HG03280 (cell line): ENCODE results near the gene PCDHB10.
"Not testable (repeated sequence)": the region's sequence is repeated elsewhere in the genome, so short reads cannot be mapped to it uniquely, and the experiment has no call there.

Experiments
- ATAC-seq: cut with Tn5 transposase; IDR thresholded peaks from one replicate; pipeline ENCODE4 v1.9.1; 2021; ENCODE audit warnings: mild to moderate bottlenecking, moderate library complexity; ENCODE audit not compliant: unreplicated experiment

The PCDHB10 gene

DNA sequence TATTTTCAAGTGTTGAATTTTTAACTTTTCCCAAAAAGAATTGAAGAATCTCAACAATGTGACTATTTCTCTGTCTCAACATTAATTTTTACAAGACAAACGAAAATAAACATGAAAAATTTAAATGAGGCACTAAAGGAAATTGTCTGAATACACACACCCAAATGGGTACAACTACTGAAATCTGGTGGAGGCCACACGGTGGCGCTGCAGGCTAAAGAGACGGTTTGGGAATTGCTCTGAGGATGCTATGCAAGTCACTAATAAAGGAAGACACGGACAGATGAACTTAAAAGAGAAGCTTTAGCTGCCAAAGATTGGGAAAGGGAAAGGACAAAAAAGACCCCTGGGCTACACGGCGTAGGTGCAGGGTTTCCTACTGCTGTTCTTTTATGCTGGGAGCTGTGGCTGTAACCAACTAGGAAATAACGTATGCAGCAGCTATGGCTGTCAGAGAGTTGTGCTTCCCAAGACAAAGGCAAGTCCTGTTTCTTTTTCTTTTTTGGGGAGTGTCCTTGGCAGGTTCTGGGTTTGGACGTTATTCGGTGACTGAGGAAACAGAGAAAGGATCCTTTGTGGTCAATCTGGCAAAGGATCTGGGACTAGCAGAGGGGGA is at the start of gene PCDHB10:
Gene PCDHB10, plus strand, starts transcription at position 244 of the 616 bp plus-strand sequence. Its CDS starts 200 bp downstream, at position 444.
- no peak for ATAC-seq

DNA sequence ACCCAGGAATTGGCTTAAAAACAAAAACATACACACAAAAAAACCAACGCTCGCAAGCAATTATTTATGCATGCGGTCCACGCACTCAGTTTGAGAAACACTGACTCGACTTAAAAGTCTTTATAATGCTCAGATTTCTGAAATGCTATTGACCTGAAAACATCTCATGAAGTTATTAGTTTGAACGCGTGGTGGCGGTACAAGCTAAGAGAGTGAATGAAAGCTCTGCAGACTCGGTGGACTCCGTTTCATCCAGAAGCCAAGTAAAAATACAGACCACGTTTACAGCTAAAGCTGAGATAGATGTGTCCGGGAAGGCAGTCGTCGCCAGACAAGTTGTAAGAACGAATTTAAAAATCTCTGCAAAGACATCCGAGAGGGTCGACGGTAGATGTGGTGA is 42.3 kb upstream of the PCDHB10 start, which contains the start of gene PCDHB6:
Gene PCDHB6, plus strand, starts transcription at position 246 of the 400 bp plus-strand sequence. CDS start 201 bp downstream, outside the sequence.
- no peak for ATAC-seq

DNA sequence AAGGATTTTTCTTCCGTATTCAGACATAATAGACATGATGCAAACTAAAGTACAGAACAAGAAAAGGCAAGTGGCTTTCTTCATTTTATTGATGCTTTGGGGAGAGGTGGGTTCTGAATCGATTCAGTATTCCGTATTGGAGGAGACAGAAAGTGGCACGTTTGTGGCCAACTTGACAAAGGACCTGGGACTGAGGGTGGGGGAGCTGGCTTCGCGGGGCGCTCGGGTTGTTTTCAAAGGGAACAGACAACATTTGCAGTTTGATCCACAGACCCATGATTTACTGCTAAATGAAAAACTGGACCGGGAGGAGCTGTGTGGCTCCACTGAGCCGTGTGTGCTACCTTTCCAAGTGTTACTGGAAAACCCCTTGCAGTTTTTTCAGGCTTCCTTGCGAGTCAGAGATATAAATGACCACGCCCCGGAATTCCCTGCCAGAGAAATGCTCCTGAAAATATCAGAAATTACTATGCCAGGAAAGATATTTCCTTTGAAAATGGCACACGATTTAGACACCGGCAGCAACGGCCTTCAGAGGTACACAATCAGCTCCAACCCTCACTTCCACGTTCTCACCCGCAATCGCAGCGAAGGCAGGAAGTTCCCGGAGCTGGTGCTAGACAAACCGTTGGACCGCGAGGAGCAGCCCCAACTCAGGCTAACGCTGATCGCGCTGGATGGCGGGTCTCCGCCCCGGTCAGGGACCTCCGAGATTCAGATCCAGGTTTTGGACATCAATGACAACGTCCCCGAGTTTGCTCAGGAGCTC is 41.7 kb upstream of the PCDHB10 start:
- ATAC-seq, result no peak

DNA sequence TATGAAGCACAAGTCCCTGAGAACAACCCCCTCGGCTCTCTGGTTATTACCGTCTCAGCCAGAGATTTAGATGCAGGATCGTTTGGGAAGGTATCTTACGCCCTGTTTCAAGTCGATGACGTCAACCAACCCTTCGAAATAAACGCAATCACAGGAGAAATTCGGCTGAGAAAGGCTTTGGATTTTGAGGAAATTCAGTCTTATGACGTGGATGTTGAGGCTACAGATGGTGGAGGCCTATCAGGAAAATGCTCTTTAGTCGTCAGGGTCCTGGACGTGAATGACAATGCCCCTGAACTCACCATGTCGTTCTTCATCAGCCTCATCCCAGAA is 41.2 kb upstream of the PCDHB10 start:
- no peak for ATAC-seq

DNA sequence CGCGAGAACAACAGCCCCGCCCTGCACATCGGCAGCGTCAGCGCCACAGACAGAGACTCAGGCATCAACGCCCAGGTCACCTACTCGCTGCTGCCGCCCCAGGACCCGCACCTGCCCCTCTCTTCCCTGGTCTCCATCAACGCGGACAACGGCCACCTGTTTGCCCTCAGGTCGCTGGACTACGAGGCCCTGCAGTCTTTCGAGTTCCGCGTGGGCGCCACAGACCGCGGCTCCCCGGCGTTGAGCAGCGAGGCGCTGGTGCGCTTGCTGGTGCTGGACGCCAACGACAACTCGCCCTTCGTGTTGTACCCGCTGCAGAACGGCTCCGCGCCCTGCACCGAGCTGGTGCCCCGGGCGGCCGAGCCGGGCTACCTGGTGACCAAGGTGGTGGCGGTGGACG is 40.5 kb upstream of the PCDHB10 start:
- ATAC-seq, result not testable (repeated sequence)

DNA sequence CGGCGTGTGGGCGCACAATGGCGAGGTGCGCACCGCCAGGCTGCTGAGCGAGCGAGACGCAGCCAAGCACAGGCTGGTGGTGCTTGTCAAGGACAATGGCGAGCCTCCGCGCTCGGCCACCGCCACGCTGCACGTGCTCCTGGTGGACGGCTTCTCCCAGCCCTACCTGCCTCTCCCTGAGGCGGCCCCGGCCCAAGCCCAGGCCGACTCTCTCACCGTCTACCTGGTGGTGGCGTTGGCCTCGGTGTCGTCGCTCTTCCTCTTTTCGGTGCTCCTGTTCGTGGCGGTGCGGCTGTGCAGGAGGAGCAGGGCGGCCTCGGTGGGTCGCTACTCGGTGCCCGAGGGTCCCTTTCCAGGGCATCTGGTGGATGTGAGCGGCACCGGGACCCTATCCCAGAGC is 40.1 kb upstream of the PCDHB10 start:
- ATAC-seq, result not testable (repeated sequence)

DNA sequence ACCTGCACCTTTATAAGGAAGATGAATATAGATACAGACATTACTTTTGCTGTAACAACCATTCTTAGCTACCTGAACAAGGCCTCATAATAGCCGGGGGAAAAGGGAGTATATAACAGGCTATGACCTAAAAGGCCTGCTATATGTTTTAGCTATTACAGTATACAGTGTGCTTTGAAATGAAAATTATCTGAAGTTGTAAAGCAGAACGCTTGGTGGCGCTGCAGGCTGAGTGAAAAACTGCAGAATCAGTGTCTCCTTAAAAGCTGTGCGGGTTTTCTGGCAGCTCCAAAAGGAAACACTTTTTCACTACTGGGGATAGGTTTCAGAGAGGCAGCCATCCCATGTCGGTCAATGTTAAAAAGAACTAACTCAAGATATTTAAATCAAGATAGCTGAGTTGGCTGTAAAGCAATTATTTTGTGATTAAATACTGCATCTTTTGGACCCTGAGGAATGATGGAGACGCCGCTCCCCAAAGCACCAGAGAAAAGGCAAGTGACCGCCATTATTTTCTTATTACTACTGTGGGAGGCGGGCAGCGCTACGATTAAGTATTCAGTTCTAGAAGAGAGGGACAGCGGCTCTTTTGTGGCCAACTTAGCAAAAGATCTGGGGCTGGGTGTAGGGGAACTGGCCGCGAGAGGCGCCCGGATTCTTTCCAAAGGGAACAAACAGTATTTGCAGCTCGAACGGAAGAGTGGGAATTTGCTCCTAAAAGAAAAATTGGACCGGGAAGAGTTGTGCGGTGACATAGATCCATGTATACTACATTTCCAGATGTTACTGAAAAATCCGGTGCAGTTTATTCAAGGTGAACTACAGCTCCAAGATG is 36.4 kb upstream of the PCDHB10 start:
- no peak for ATAC-seq

DNA sequence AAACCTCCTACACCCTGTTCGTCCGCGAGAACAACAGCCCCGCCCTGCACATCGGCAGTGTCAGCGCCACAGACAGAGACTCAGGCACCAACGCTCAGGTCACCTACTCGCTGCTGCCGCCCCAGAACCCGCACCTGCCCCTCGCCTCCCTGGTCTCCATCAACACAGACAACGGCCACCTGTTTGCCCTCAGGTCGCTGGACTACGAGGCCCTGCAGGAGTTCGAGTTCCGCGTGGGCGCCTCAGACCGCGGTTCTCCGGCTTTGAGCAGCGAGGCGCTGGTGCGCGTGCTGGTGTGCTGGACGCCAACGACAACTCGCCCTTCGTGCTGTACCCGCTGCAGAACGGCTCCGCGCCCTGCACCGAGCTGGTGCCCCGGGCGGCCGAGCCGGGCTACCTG is 34.8 kb upstream of the PCDHB10 start:
- not testable (repeated sequence) for ATAC-seq

DNA sequence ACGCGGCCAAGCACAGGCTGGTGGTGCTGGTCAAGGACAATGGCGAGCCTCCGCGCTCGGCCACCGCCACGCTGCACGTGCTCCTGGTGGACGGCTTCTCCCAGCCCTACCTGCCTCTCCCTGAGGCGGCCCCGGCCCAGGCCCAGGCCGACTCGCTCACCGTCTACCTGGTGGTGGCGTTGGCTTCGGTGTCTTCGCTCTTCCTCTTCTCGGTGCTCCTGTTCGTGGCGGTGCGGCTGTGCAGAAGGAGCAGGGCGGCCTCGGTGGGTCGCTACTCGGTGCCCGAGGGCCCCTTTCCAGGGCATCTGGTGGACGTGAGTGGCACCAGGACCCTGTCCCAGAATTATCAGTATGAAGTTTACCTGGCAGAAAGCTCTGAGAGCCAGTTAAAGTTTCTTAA is 34.3 kb upstream of the PCDHB10 start:
- not testable (repeated sequence) for ATAC-seq

DNA sequence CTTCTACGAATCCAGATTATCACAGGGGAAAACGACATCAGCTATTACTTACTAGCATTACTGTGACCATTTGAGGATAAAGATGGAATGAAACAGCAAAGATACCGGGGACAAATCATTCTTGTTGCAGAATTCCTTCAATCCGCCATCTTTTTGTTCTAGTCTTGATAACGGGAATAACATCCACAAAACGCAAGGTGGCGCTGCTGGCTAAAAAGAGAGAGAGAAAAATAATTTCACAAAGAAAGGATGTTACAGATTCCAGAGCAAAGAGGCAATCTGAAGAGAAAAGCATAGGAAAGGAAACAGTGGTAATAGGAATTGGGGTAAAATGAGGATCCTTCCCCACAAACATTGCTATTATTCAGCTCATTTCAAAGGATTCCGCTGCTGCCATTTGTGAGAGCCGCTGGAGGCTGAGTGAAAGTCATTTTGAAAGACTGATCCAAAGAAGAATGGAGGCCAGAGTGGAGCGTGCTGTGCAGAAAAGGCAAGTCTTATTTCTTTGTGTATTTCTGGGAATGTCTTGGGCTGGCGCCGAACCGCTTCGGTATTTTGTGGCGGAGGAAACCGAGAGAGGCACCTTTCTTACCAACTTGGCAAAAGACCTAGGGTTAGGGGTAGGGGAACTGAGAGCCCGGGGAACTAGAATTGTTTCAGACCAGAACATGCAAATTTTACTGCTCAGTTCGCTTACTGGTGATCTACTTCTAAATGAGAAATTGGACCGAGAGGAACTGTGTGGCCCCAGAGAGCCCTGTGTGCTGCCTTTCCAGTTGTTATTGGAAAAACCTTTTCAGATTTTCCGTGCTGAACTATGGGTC is 19.6 kb upstream of the PCDHB10 start, which contains the start of gene PCDHB7:
Gene PCDHB7, plus strand, starts transcription at position 264 of the 824 bp plus-strand sequence. Its CDS starts 192 bp downstream, at position 456.
- no peak for ATAC-seq

DNA sequence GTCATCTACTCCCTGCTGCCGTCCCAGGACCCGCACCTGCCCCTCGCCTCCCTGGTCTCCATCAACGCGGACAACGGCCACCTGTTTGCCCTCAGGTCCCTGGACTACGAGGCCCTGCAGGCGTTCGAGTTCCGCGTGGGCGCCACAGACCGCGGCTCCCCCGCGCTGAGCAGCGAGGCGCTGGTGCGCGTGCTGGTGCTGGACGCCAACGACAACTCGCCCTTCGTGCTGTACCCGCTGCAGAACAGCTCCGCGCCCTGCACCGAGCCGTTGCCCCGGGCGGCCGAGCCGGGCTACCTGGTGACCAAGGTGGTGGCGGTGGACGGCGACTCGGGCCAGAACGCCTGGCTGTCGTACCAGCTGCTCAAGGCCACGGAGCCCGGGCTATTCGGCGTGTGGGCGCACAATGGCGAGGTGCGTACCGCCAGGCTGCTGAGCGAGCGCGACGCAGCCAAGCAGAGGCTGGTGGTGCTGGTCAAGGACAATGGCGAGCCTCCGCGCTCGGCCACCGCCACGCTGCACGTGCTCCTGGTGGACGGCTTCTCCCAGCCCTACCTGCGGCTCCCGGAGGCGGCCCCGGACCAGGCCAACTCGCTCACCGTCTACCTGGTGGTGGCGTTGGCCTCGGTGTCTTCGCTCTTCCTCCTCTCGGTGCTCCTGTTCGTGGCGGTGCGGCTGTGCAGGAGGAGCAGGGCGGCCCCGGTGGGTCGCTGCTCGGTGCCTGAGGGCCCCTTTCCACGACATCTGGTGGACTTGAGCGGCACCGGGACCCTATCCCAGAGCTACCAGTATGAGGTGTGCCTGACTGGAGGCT is 17.7 kb upstream of the PCDHB10 start:
- not testable (repeated sequence) for ATAC-seq

DNA sequence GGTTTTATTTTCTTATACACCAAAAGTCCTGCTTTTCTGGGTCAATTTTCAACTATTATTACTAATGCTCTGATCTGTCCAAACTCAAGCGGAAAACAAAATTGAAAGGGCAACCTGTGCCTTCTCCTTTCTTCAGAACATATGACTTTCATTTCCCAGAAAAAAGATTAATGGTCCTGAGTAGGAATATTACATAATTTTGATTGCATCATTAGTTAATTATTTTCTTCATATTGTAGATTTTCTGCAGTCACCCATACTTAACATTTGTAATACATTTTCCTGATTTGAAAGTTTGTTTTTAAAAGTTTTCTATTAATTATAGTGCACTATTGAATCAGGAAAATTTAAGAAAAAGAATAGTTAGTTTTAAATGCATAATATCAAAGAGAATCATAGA is 16.2 kb upstream of the PCDHB10 start:
- ATAC-seq, result no peak

DNA sequence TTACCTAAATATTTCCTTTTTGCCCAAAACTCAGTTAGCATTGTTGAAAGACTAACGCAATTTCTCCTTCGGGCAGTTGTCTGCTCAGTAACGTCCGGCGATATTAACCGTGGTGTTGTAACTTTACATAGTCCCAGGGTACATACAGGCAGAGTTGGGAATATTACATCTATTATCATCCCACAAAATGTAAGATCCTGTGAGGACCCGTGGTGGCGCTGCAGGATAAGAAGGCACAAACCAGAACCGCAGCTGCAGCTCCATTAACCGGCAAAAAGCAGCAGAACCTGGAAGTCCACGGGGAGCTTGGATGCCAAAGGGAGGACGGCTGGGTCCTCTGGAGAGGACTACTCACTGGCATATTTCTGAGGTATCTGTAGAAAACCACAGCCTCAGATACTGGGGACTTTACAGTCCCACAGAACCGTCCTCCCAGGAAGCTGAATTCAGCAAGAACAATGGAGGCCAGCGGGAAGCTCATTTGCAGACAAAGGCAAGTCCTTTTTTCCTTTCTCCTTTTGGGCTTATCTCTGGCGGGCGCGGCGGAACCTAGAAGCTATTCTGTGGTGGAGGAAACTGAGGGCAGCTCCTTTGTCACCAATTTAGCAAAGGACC is 14.5 kb upstream of the PCDHB10 start, which contains the start of gene PCDHB8:
Gene PCDHB8, plus strand, starts transcription at position 214 of the 615 bp plus-strand sequence. Its CDS starts 245 bp downstream, at position 459.
- ATAC-seq, result not testable (repeated sequence)

DNA sequence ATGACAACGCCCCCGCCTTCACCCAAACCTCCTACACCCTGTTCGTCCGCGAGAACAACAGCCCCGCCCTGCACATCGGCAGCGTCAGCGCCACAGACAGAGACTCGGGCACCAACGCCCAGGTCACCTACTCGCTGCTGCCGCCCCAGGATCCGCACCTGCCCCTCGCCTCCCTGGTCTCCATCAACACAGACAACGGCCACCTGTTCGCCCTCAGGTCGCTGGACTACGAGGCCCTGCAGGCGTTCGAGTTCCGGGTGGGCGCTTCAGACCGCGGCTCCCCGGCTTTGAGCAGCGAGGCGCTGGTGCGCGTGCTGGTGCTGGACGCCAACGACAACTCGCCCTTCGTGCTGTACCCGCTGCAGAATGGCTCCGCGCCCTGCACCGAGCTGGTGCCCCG is 12.8 kb upstream of the PCDHB10 start:
- ATAC-seq, result not testable (repeated sequence)

DNA sequence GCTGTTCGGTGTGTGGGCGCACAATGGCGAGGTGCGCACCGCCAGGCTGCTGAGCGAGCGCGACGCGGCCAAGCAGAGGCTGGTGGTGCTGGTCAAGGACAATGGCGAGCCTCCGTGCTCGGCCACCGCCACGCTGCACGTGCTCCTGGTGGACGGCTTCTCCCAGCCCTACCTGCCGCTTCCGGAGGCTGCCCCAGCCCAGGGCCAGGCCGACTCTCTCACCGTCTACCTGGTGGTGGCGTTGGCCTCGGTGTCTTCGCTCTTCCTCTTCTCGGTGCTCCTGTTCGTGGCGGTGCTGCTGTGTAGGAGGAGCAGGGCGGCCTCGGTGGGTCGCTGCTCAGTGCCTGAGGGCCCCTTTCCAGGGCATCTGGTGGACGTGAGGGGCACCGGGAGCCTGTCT is 12.3 kb upstream of the PCDHB10 start:
- not testable (repeated sequence) for ATAC-seq

DNA sequence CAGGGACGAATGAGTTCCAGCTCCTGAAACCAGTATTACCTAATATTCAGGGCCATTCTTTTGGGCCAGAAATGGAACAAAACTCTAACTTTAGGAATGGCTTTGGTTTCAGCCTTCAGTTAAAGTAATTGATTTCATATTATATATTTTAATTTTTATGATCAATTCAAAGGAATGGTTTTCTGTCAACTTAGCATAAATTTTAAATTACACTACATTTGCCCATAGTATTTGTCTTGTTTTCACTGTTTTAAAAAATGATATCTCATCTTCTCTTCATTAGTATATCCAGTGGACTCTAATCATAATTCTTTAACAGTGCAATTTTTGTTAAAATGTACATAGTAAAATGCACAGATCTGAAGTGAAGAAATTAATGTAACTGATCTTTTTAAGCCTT is 11.8 kb upstream of the PCDHB10 start:
- no peak for ATAC-seq

DNA sequence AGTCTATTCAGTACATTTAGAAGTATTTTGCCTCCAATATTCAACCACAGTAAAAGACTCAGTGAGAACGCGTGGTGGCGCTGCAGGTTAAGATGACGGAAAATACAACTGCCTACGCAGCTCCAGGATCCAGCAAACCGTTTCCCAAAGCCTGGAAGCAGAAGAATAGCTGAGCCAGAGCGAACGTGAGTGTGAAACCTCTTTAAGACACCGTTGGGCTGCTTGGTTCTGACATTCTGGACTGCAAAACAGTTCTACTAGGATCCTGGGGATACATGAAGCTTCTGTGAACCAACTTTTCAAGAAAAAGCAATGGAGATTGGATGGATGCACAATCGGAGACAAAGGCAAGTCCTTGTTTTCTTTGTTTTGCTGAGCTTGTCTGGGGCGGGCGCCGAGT is 9.9 kb upstream of the PCDHB10 start, which contains the start of gene PCDHB16:
Gene PCDHB16, plus strand, starts transcription at position 140 of the 400 bp plus-strand sequence. Its CDS starts 173 bp downstream, at position 313.
- ATAC-seq, result no peak

DNA sequence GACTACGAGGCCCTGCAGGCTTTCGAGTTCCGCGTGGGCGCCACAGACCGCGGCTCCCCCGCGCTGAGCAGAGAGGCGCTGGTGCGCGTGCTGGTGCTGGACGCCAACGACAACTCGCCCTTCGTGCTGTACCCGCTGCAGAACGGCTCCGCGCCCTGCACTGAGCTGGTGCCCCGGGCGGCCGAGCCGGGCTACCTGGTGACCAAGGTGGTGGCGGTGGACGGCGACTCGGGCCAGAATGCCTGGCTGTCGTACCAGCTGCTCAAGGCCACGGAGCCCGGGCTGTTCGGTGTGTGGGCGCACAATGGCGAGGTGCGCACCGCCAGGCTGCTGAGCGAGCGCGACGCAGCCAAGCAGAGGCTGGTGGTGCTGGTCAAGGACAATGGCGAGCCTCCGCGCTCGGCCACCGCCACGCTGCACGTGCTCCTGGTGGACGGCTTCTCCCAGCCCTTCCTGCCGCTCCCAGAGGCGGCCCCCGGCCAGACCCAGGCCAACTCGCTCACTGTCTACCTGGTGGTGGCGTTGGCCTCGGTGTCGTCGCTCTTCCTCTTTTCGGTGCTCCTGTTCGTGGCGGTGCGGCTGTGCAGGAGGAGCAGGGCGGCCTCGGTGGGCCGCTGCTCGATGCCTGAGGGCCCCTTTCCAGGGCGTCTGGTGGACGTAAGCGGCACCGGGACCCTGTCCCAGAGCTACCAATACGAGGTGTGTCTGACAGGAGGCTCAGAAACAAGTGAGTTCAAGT is 7.9 kb upstream of the PCDHB10 start:
- ATAC-seq, result not testable (repeated sequence)
